HG02798 (cell line): Measurements from ENCODE around the gene DNAAF1.
A peak's percentile ranks its signal among the peaks of the same experiment; 100 is the strongest.
"Not testable (repeated sequence)": the region's sequence is repeated elsewhere in the genome, so short reads cannot be mapped to it uniquely, and the experiment has no call there.

Experiments
- ATAC-seq: cut with Tn5 transposase; IDR thresholded peaks from one replicate; pipeline ENCODE4 v1.9.1; 2021; ENCODE audit warnings: mild to moderate bottlenecking; ENCODE audit not compliant: unreplicated experiment, poor library complexity

The DNAAF1 gene

DNA sequence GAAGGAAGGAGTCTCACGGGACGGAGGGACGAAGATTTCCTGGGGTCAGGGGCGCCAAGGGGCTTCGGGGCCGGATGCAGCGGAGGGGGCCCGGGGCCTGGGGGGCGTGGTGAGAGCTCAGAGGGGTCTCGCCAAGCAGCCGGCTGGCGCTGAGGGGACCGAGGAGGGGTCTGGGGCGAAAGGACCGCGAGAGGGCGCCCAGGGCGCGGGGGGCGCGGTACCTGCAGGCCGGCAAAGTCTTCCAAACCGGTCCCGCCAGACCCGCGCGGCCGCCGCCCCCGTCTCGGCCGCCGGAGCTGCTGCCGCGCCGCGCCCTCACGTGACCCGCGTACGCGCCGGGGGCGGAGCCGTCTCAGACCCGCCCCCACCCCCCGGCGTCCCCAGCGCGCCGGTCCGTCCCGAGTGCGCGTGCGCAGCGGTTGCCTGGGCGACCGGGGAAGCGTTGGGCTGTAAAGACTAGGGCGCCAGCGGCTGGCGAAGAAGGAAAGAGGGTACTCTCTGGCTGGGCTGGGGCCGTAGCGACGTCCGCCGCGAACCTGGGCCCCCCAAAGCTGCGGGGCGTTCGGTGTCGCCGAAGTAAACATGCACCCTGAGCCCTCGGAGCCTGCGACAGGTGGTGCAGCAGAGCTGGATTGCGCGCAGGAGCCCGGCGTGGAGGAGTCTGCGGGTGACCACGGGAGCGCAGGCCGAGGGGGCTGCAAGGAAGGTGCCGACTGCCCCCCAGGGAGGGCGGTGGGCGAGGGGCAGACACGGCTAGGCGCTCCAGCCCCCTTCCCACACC lies at the start of gene DNAAF1, which contains the start of gene HSDL1:
Gene DNAAF1 (plus strand): TSS at position 450 of the 781 bp plus-strand sequence. CDS start 133 bp downstream, at position 583.
Gene HSDL1 (minus strand): TSS at position 319 of the 781 bp plus-strand sequence. CDS start 13,856 bp downstream, outside the sequence.
- ATAC-seq: peak; percentile 89

DNA sequence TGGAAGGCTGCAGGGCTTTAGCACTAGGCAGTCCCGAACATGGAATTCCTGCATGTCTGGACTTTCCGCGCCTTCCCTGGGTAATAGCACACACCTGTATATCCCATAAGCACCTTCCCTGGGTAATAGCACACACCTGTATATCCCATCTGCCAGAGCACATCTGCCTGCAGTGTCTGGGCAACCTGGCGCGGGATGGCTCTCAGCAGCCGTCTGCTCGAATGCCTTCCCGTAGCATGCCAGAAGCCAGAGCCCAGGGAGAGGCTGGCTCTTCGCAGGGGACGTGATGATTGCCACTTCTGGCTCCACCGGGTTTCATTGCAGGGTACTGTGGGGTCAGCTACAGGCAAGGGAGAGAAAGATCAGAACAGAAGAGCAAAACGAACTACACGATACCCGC lies 49.6 kb upstream of the DNAAF1 start:
- ATAC-seq: no peak

- no peak for ATAC-seq
Measured at GRCh38 chr16:84096447-84097005, 48.6 kb upstream of the DNAAF1 start.

GRCh38 chr16:84098939-84099338 lies 46.2 kb upstream of the DNAAF1 start:
- ATAC-seq: no peak

DNA sequence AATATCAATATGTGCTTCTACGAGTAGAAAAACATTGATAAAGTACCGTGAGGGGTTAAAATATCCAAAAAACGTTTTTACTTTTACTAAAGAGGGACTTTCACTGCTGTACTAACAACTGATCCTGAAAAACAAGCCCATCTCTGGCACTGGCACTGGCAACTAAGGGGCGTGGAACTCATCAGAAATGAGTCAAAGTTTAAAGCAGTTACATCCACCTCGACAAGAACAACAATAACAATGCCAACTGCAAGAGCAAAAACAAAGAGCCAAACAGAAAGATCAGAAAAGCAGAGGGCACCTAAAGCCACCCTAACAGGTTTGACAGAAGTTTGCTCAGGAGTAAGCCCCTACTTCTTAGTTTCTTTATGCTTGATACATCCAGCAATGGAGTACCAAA lies 41.4 kb upstream of the DNAAF1 start:
- no peak for ATAC-seq

DNA sequence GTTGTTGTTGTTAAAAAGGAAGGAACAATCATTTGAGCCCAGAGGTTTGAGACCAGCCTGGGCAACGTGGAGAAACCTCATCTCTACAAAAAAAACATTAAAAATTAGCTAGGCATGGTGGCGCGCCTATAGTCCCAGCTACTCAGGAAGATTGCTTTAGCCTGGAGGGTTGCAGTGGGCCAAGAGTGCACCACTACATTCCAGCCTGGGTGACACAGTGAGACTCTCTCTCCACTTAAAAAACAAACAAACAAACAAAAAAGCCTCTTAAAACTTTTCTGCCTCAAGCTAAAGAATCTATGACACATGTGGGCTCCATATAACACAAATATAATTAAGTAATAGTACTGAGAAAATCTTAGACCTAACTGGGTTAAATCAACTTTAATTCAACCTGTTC lies 40.9 kb upstream of the DNAAF1 start:
- ATAC-seq: no peak

DNA sequence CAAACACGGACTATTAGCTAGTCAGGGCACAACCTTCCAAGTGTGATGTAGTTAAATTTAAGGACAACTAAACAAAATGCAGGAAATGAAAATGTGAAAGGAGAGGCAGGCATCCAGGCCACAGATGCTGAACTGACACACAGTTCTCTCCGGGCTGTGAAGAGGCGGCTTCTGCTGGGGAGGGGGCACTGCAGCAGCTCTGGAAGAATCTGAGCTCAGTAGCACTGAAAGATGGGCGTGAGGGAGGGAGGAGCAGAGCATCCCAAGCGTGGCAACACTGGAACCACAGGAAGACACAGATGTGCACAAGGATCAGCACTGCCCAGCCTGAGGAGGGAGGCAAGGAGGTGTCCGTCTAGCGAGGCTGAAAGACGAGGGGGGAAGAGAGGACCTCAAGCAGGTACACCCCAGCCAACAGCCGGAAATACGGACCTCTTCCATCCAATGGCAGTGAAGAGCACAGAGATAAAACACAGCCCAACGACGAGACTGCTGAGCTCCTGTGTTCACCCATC lies 39.8 kb upstream of the DNAAF1 start:
- ATAC-seq: no peak

- no peak for ATAC-seq
Measured at GRCh38 chr16:84105948-84106740, 39.0 kb upstream of the DNAAF1 start.

DNA sequence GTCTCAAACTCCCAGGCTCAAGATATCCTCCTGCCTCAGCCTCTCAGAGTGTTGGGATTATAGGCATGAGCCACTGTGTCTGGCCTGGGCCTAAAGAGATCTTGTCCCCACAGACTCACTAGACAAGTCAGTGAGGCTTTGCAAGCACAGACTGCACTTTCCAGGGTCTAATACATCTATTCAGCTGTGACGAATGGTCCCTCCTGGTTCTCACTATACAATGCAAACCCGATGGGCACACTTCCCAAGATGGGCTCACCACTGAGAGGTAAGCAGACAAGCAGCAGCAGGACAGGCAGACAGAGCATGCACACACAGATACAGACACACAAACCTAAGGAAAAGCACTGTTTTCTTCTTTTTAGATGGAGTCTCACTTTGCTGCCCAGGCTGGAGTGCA lies 37.2 kb upstream of the DNAAF1 start:
- ATAC-seq: no peak

- ATAC-seq: no peak
Measured at GRCh38 chr16:84109598-84110335, 35.3 kb upstream of the DNAAF1 start.

DNA sequence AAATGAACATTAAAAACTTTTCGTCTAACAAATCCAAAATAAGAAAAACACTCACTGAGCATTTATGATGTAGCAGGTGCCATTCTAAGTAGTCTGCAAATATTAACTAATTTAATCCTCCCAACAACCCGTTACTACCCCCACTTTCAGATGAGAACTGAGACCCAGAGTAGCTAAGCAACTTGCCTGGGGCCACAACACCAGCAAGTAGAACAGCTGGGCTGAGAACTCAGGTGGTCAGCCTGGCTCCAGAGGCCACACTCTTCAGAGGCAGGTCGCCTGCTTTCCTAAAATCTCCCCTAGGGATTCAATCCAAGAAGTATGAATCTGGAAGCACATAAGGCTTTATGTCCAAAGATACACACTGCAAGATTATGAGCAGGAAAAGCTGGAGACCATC lies 34.6 kb upstream of the DNAAF1 start:
- no peak for ATAC-seq

DNA sequence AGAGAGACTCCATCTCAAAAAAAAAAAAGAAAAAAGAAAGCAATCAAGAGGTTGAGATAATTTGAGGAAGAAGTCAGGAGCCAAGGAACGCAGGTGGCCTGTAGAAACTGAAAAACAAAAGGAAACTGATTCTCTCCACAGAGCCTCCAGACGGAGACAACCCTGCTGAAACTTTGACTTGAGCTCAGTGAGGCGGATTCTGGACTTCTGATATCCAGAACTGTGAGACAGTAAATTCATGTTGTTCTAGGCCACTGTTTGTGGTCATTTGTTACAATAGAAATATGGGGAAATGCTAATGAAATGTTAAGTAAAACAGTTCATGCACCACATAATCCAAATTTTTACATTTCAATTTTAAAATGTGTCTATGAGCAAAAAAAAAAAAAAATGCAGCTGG lies 33.6 kb upstream of the DNAAF1 start:
- ATAC-seq: no peak

DNA sequence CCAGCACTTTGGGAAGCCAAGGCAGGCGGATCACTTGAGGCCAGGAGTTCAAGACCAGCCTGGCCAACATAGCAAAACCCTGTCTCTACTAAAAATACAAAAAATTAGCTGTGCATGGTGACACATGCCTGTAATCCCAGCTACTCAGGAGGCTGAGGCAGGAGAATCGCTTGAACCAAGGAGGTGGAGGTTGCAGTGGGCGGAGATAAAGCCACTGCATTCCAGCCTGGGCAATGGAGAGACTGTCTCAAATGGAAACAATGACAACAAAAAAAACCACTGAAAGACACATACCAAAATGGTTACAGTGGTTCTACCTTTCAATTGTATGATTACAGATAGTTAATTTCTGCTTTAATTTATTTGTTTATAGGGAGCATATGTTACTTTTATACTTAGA lies 33.2 kb upstream of the DNAAF1 start:
- not testable (repeated sequence) for ATAC-seq

GRCh38 chr16:84115919-84116719 lies 29.0 kb upstream of the DNAAF1 start:
- peak; percentile 24 for ATAC-seq

- peak; percentile 94 for ATAC-seq
Measured at GRCh38 chr16:84116720-84117493, 28.2 kb upstream of the DNAAF1 start, which contains the start of gene MBTPS1. TSS of gene MBTPS1 (minus strand) at chr16:84116942. CDS start at chr16:84101783, 15,159 bp downstream.

DNA sequence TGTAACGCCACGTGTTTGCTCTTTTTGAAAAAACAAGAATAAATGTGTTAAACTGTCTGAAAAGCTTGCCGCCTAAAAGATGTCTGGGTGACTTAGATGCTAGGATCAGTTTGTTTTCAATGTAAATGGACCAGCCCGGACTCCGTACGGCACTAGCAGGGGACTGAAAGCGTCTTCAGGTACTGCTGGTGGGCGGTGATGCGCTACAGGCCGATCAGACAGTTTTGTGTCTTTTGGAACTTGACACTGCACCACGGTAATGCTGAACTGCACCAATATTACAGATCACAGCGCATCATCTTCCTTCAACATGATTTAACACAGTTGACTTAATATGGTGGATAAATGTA lies 27.6 kb upstream of the DNAAF1 start:
- no peak for ATAC-seq

GRCh38 chr16:84118315-84118714 lies 26.8 kb upstream of the DNAAF1 start:
- ATAC-seq: not testable (repeated sequence)

- ATAC-seq: no peak
Measured at GRCh38 chr16:84119368-84119767, 25.7 kb upstream of the DNAAF1 start.

DNA sequence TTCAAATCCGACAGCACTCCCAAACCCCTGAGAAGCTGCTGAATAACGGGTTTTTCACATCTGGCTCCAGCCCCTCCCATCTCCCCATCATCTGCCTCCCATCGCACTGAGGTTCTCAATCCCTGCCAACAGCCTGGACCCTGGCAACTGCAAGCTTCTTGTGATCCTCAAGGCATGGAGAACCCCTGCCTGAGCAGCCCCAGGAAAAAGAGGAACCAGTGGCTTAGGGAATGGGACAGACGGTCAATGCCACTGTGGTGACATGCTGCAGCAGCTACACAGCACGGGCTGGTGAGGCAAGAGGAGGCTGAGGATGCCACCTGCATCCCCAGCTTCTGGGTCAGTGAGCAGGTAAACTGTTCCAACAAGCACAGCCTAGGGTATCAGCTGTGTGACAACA lies 25.1 kb upstream of the DNAAF1 start:
- no peak for ATAC-seq
